ENCODE results near the gene VAV2.

Gene VAV2

GRCh38 chr9:133952598-133953550 is 39.2 kb downstream of the VAV2 start:
- TF ChIP-seq JUND (IDR thresholded peaks at IDR 0.05; ENCODE audit: low read depth) = no peak
- DNase-seq (ENCODE audit: low read depth in 1 of 2, low spot score in 1 of 2) = no peak
- in situ Hi-C loops (cut with HindIII; ENCODE audit: low pct_unique_long_range_greater_than_20kb, low sequenced_read_pairs) = no loop called here

- no peak for TF ChIP-seq JUND (IDR thresholded peaks at IDR 0.05; ENCODE audit: low read depth)
- in situ Hi-C loops (cut with HindIII; ENCODE audit: low pct_unique_long_range_greater_than_20kb, low sequenced_read_pairs) = no loop called here
- no peak for DNase-seq (ENCODE audit: low read depth in 1 of 2, low spot score in 1 of 2)
Observed at GRCh38 chr9:133951265-133951664, 40.9 kb downstream of the VAV2 start.

- TF ChIP-seq JUND (IDR thresholded peaks at IDR 0.05; ENCODE audit: low read depth) = no peak
- in situ Hi-C loops (cut with HindIII; ENCODE audit: low pct_unique_long_range_greater_than_20kb, low sequenced_read_pairs) = no loop called here
- no peak for DNase-seq (ENCODE audit: low read depth in 1 of 2, low spot score in 1 of 2)
Observed at GRCh38 chr9:133950629-133951111, 41.5 kb downstream of the VAV2 start.

GRCh38 chr9:133950192-133950591 is 41.9 kb downstream of the VAV2 start:
- no peak for TF ChIP-seq JUND (IDR thresholded peaks at IDR 0.05; ENCODE audit: low read depth)
- DNase-seq (ENCODE audit: low read depth in 1 of 2, low spot score in 1 of 2) = no peak
- in situ Hi-C loops (cut with HindIII; ENCODE audit: low pct_unique_long_range_greater_than_20kb, low sequenced_read_pairs) = no loop called here

GRCh38 chr9:133949486-133950061 is 42.5 kb downstream of the VAV2 start:
- in situ Hi-C loops (cut with HindIII; ENCODE audit: low pct_unique_long_range_greater_than_20kb, low sequenced_read_pairs) = no loop called here
- DNase-seq (ENCODE audit: low read depth in 1 of 2, low spot score in 1 of 2) = no peak
- no peak for TF ChIP-seq JUND (IDR thresholded peaks at IDR 0.05; ENCODE audit: low read depth)

- no peak for DNase-seq (ENCODE audit: low read depth in 1 of 2, low spot score in 1 of 2)
- no peak for TF ChIP-seq JUND (IDR thresholded peaks at IDR 0.05; ENCODE audit: low read depth)
- in situ Hi-C loops (cut with HindIII; ENCODE audit: low pct_unique_long_range_greater_than_20kb, low sequenced_read_pairs) = no loop called here
Observed at GRCh38 chr9:133948561-133949485, 43.3 kb downstream of the VAV2 start.

- in situ Hi-C loops (cut with HindIII; ENCODE audit: low pct_unique_long_range_greater_than_20kb, low sequenced_read_pairs) = no loop called here
- DNase-seq (ENCODE audit: low read depth in 1 of 2, low spot score in 1 of 2) = no peak
- no peak for TF ChIP-seq JUND (IDR thresholded peaks at IDR 0.05; ENCODE audit: low read depth)
Observed at GRCh38 chr9:133948131-133948530, 44.0 kb downstream of the VAV2 start.

- DNase-seq (ENCODE audit: low read depth in 1 of 2, low spot score in 1 of 2) = no peak
- in situ Hi-C loops (cut with HindIII; ENCODE audit: low pct_unique_long_range_greater_than_20kb, low sequenced_read_pairs) = no loop called here
- TF ChIP-seq JUND (IDR thresholded peaks at IDR 0.05; ENCODE audit: low read depth) = no peak
Observed at GRCh38 chr9:133946840-133947486, 45.2 kb downstream of the VAV2 start.

GRCh38 chr9:133945977-133946753 is 46.0 kb downstream of the VAV2 start:
- no peak for TF ChIP-seq JUND (IDR thresholded peaks at IDR 0.05; ENCODE audit: low read depth)
- in situ Hi-C loops (cut with HindIII; ENCODE audit: low pct_unique_long_range_greater_than_20kb, low sequenced_read_pairs) = no loop called here
- no peak for DNase-seq (ENCODE audit: low read depth in 1 of 2, low spot score in 1 of 2)

- in situ Hi-C loops (cut with HindIII; ENCODE audit: low pct_unique_long_range_greater_than_20kb, low sequenced_read_pairs) = no loop called here
- TF ChIP-seq JUND (IDR thresholded peaks at IDR 0.05; ENCODE audit: low read depth) = no peak
- no peak for DNase-seq (ENCODE audit: low read depth in 1 of 2, low spot score in 1 of 2)
Observed at GRCh38 chr9:133945314-133945975, 46.7 kb downstream of the VAV2 start.

- no peak for TF ChIP-seq JUND (IDR thresholded peaks at IDR 0.05; ENCODE audit: low read depth)
- no peak for DNase-seq (ENCODE audit: low read depth in 1 of 2, low spot score in 1 of 2)
- in situ Hi-C loops (cut with HindIII; ENCODE audit: low pct_unique_long_range_greater_than_20kb, low sequenced_read_pairs) = no loop called here
Observed at GRCh38 chr9:133944746-133945135, 47.4 kb downstream of the VAV2 start.
